T-helper 9 cell (primary cell): ENCODE measurements around the gene NBEA.
"Not testable (repeated sequence)": the region's sequence is repeated elsewhere in the genome, so short reads cannot be mapped to it uniquely, and the experiment has no call there.

Experiments used
- DNase-seq: peaks from one replicate; pipeline ENCODE4 v3.0.0-alpha.2; 2020

Gene NBEA

DNA sequence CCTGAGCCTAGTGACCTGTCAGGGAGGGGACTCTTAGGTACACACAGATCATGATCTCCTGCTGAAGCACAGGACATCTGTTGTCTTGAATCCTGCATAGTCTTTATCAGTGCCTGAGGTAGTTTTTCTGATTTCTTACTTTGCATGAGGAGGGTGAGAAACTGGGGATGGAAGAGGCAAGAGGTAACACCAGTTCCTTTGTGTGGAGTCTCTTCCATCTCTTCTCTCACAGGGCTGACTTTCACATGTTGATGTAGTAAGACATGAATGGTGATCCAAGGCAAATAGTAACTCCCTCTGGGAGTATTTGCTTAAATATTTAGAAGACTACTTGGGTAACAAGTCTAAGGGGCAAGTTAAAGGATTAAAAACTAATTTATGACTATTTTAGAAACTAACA lies 9.5 kb downstream of the NBEA start:
- no peak for DNase-seq

DNA sequence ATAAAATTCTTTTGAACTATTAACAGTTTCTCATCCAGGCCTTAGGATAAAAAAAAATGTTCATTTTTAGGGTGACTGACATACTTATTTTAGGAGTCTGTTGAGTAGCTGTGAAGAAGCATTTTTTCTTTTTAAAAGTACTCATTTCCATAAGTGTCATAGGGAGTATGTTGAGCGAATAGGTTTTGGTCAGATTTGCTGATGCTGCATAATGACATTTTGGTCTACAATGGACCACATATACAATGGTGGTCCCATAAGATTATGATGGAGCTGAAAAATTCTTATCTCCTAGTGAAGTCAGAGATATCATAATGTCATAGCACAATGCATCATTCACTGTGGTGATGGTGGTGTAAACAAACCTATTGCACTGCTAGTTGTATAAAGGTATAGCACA lies 17.4 kb downstream of the NBEA start:
- no peak for DNase-seq

DNA sequence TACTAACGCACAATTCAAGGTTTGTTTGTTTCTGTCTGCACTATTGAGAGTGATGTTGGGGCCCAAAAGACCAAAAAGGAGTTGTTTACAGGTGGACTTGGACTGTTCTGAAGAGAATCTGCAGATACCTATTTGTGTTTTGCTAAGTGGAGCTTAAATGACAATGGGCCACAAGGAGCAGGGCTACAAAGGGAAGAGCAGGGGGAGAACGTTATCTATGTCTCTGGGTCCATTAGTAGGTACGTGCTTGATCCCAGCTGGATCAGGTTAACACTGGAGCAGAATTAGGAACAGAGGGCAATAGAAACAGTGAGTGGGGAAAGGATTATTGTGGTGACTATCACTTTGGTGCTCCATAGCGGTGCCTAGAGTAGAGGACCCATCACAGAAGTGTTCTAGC lies 22.5 kb downstream of the NBEA start:
- no peak for DNase-seq

DNA sequence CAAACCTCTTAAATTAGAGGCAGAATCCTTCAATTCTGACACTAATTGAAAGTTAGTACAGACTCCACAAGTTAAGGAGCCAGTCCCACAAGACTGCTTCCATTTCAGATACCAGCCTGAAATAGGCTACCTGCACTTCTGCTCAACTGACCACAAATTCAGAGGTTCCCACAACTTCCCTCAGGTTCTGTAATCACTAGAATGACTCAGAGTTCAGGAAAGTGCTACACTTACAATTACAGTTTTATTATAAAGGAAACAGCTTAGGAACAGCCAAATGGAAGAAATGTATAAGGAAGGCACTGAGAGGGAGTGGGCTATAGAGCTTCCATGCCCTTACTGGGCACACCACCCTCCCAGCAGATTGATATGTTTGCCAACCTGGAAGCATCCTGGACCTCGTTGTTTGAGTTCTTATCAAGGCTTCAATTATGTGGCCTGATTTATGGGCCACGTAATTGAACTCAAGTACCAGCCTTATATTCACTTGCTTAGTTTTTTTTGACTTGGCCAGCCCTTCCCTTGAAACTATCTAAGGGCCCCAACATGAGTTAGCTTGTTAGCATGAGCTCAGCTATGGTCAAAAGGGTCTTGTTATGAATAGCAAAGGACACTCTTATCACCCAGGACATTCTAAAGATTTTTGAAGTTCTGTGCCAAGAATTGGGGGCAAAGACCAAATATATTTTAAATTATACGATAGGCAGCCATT lies 25.9 kb downstream of the NBEA start:
- no peak for DNase-seq

GRCh38 chr13:34969539-34969938 lies 27.5 kb downstream of the NBEA start:
- not testable (repeated sequence) for DNase-seq

DNA sequence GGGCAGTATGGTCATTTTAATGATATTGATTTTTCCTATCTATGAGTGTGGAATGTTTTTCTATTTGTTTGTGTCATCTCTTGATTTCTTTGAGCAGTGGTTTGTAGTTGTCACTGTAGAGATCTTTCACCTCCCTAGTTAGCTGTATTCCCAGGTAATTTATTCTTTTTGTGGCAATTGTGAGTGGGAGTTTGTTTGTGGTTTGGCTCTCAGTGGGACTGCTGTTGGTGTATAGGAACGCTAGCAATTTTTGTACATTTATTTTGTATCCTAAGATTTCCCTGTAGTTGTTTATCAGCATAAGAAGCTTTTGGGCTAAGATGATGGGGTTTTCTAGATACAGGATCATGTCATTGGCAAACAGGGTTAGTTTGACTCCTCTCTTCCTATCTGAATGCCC lies 28.9 kb downstream of the NBEA start:
- DNase-seq = no peak

GRCh38 chr13:34971473-34971872 lies 29.4 kb downstream of the NBEA start:
- no peak for DNase-seq

DNA sequence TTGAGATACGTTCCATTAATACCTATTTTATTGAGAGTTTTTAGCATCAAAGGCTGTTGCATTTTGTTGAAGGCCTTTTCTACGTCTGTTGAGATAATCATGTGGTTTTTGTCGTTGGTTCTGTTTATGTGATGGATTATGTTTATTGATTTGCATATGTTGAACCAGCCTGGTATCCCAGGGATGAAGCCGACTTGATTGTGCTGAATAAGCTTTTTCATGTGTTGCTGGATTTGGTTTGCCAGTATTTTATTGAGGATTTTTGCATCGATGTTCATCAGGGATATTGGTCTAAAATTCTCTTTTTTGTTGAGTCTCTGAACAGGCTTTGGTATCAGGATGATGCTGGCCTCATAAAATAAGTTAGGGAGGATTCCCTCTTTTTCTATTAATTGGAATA lies 43.1 kb downstream of the NBEA start:
- DNase-seq = not testable (repeated sequence)

DNA sequence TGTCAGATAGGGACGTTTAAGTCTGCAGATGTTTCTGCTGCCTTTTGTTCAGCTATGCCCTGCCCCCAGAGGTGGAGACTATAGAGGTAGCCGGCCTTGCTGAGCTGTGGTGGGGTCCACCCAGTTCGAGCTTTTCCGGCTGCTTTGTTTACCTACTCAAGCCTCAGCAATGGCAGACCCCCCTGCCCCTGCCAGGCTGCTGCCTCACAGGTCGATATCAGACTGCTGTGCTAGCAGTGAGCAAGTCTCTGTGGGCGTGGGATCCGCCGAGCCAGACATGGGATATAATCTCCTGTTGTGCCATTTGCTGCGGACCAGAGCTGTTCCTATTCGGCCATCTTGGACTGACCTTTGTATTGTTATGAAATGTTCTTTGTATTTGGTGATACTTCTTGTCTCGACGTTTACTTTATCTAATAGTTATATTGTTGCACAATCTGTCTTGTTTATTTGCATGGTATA lies 46.3 kb downstream of the NBEA start:
- DNase-seq = no peak

DNA sequence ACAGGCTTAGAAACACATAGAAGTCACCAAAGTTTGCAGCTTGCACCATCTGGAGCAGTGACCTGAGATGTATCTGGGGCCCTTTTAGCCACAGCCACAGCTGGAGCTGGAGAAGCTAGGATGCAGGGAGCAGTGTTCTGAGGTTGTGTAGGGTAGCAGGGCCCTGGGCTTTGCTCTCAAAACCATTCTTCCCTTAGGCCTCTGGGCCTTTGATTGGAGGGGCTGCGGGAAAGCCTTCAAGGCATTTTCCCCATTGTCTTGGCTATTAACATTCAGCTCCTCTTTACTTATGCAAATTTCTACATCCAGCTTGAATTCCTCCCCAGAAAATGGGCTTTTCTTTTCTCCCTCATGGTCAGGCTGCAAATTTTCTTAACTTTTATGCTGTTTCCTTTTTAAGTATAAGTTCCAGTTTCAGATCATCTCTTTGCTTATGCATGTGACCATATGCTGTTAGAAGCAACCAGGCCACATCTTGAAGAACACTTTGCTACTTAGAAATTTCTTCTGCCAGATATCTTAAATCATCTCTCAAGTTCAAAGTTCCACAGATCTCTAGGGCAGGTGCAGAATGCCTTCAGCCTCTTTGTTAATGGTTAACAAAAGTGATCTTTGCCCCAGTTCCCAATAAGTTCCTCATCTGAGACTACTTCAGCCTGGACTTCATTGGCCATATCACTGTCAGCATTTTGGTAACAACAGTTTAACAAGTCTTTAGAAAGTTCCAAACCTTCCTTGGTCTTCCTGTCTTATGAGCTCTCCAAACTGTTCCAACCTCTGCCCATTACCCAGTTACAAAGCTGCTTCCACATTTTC lies 48.5 kb downstream of the NBEA start:
- no peak for DNase-seq

- no peak for DNase-seq
Measured at GRCh38 chr13:34993470-34993869, 51.4 kb downstream of the NBEA start.

GRCh38 chr13:35003734-35004133 lies 61.7 kb downstream of the NBEA start:
- not testable (repeated sequence) for DNase-seq

DNA sequence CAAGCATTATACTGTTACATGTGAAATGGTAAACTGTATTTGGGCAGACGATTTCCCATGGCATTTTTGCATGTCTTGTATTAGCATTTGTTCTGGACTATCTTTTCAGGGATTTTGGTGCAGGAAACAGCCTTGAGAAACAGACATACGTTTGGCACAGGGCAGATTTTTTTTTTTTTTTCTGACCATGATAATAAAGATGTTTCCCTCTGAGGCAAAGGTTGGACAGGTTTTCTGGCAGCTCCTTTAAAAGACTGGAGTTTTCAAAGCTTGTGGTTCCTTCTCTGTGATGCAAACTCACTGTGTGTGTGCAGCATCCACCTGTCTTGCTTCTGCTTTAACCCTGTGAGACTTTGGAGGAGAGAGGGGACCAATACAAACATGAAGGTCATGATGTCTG lies 63.0 kb downstream of the NBEA start:
- DNase-seq = no peak

- DNase-seq = no peak
Measured at GRCh38 chr13:35014606-35015213, 72.6 kb downstream of the NBEA start.

- no peak for DNase-seq
Measured at GRCh38 chr13:35016362-35017112, 74.5 kb downstream of the NBEA start.

- no peak for DNase-seq
Measured at GRCh38 chr13:35025314-35025713, 83.2 kb downstream of the NBEA start.

DNA sequence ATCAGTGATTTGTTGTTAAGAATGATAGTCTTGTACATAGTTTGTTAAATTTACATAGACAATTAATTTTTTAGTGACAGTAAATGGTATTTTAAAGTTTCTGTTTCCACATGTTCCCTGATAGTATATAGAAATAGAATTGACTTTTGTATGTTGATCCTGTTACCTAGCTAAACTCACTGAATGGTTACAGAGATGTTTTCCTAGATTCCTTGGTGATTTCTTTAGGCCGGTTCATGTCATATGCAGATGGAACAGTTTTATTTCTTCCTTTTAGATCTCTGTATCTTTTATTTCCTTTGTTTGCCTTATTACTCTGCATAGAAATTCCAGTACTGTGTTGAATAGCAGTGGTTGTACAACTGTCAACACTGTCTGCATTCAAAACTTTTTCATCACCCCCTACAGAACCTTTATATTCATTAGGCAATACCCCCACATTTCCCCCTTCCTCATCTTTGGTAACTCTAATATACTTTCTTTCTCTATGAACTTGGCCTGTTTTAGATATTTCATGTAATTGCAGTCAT lies 86.3 kb downstream of the NBEA start:
- DNase-seq = no peak

GRCh38 chr13:35039012-35039411 lies 96.9 kb downstream of the NBEA start:
- DNase-seq = no peak

DNA sequence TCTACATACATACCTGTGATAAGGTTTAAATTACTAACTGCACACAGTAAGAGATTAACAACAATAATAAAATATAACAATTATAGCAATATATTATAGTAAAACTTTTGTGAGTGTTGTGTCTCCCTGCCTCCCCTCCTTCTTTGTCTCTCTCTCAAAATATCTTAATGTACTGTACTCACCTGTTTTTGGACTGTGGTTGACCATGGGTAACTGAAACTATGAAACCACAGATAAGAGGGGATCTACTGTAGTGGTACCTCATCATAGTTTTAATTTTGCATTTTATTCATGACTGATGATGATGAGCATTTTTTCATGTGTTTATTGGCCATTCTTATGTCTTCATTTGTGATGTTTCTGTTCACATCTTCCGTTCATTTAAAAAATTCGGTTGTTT lies 104.5 kb downstream of the NBEA start:
- DNase-seq = no peak

DNA sequence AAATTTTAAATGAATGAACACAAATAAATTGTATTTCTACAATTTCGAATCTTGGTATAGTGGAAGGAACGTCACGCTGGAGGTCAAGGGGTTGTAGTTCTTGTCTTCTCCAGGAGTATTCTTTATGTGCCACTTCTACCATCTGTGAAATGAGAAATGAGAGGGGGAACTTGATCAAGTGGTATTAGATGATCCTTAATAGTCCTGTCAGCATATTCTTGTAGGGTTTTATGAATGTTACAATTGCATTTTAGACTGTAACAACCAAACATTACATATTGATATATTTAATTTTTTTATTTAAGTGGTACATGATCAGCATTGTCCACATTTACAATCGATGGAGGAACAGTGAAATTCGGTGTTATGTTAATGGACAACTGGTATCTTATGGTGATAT lies 113.6 kb downstream of the NBEA start:
- no peak for DNase-seq

DNA sequence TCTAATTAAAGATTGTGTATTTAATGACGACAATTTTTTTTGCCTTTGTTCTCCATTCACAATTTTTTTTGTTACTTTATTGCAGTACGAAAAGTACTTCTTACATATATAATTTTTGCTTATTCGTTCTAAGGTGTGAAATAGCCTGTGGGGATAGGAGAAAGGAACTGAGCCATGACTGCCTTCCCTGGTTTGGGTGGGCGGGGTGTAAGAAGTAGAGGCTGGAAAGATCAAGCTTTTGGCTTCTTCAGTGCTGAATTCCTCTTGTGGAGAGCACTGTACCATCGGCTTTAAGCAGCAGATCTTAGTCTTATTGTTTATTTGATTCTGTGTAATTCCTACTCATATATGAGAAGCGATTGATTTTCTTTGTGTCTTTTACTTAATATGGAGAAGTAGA lies 115.8 kb downstream of the NBEA start:
- no peak for DNase-seq

- not testable (repeated sequence) for DNase-seq
Measured at GRCh38 chr13:35058585-35058984, 116.5 kb downstream of the NBEA start.

DNA sequence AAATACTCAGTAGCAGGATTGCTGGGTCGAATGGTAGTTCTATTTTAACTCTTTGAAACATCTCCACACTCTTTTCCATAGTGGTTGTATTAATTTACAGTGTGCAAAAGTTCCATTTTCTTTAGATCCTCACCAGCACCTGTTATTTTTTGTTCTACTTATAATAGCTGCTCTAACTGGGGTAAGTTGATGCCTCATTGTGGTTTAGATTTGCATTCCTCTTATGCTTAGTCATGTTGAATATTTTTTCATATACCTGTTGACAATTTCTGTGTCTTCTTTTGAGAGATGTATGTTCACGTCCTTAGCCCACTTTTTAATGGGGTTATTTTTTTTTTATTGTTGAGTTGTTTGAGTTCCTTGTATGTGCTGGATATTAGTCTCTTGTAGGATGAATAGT lies 144.6 kb downstream of the NBEA start:
- DNase-seq = no peak
